Amygdala (tissue), 56 donors: ENCODE measurements around the gene IMMP2L.
"Not testable (repeated sequence)": the region's sequence is repeated elsewhere in the genome, so short reads cannot be mapped to it uniquely, and the experiment has no call there.

Experiments
- DNase-seq, 56 donors: peaks; one replicate each; lab custom pipeline; 2025; lab: John Stamatoyannopoulos, UW

The IMMP2L gene

GRCh38 chr7:111473449-111474198 is 88.7 kb downstream of the IMMP2L start:
- DNase-seq: no peak

DNA sequence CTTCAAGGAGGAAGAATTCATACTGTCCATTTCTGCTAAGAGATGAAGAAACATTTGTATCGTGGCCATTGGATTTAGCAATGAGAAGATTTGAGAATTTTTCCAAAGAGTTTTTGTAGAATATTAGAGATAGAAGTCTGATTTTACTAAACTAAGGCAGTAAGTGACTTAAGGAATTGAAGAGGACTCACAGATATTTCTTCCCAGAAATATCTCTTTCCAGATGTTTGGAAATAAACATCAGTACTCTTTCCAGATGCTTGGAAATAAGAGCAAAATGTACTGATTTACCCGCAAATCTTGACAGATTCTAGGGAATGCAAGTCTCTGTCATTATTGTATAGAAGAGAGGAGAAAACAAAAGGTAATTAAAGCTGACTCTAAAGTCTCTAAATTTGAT is 91.3 kb downstream of the IMMP2L start:
- no peak for DNase-seq

DNA sequence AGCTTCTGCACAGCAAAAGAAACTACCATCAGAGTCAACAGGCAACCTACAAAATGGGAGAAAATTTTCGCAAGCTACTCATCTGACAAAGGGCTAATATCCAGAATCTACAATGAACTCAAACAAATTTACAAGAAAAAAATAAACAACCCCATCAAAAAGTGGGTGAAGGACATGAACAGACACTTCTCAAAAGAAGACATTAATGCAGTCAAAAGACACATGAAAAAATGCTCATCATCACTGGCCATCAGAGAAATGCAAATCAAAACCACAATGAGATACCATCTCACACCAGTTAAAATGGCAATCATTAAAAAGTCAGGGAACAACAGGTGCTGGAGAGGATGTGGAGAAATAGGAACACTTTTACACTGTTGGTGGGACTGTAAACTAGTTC is 92.4 kb downstream of the IMMP2L start:
- not testable (repeated sequence) for DNase-seq

GRCh38 chr7:111465774-111466173 is 96.5 kb downstream of the IMMP2L start:
- DNase-seq: not testable (repeated sequence)

DNA sequence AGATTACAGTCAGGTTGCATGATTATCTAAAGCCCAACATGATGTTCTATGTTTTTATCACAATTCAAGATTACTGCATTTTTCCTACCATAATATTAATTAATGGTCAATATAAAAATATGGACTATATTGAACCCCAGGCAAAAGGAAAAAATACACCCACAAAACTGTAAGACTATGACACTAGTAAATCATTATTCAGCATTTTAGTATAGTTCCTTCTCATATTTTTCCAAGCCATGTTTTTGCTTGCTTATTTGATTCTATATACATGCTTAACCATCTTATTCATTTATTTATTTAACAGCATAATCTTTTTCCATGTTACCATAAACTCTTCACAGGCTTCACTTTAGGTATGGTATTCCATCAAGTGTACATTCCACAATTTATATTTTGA is 101.6 kb downstream of the IMMP2L start:
- DNase-seq: no peak

- DNase-seq: no peak
Observed at GRCh38 chr7:111459757-111460280, 102.5 kb downstream of the IMMP2L start.

DNA sequence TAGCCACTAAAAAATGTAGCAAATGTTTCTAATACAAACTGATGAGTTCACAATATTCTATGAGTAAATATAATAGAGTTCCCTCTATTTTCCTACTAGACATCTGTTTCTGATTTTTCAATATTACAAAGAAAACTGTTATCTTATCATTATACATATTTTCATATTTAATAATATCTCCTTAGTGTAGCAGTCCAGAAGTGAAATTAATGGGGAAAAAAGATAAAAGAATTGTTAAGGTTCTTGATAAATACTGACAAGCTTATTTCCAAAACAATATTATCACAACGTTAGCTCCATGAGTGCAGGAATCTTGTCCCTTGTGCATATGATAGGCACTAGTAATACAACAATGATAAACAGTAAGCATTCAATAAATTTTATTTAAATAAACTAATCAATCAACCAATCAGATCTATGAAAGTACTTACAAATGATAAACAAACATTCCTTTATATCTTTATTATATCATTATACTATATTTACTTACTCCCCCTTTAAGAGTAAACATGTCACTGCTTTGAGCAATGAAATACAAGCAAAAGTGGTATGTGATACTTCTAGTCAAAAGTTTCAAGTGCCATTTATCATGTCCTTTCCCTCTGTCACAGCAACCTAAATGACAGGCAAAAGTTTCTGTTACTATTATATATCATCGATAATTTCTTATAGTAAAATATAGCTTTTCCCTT is 103.1 kb downstream of the IMMP2L start:
- DNase-seq: no peak

DNA sequence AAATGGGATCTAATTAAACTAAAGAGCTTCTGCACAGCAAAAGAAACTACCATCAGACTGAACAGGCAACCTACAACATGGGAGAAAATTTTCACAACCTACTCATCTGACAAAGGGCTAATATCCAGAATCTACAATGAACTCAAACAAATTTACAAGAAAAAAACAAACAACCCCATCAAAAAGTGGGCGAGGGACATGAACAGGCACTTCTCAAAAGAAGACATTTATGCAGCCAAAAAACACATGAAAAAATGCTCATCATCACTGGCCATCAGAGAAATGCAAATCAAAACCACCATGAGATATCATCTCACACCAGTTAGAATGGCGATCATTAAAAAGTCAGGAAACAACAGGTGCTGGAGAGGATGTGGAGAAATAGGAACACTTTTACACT is 111.6 kb downstream of the IMMP2L start:
- DNase-seq: not testable (repeated sequence)

GRCh38 chr7:111447502-111447901 is 114.8 kb downstream of the IMMP2L start:
- DNase-seq: not testable (repeated sequence)

GRCh38 chr7:111439977-111440376 is 122.3 kb downstream of the IMMP2L start:
- DNase-seq: no peak

DNA sequence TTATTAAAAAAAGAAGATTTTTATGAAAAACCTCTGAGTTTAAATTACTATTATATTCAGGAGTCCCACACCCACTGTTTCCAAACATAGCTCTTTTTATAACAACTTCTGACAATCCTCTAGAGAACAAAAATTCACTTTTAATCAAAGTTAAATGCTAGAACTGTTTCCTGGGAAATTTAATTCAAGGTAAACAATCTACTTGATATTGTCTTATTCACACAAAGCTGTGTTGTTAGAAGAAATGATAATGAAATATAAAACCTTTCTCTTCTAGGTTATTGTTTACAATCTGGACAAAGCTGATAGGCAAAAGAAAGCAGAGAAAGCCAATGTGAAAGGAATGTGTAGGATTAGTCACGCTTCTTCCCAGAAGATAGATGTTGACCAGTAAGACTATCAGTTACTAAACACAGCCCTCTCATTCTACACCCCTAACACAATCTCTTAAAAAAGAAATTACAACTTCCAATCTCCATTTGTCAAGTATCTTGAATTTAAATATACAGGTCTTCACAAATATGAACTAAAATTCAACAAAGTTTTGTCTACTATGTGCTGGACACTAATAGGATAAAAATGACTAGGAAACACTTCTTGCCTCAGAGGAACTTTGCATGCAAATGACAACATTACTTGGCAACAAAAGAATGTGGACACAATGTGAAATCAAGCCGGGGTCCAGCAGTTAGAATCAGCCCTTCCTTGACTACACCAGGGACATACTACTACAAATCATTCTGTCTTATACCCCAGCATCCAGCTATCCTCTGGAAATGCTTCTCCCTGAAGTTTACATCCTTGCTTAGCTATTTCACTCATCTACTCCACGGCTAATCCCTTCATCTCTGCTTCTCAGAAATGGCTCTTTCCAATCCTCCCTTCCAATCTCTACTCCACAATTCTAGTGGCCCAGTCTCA is 123.7 kb downstream of the IMMP2L start:
- no peak for DNase-seq

DNA sequence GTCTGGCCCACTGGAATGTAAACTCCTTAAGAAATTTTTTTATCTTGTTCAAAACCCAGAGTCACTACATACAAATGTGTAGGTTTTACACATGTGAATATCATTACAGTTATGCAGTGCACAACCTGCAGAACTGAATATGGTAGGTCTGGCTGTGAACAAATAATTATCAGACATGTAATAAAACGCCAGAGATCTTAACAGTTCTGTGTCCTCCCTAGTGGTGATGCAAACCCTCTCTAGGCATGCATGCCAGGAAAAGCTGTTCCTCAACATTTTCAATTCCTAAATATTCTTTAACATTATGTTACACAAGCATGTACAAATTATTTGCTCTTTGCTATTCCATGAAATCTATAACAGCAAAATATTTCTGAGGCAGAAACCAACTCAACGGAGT is 124.6 kb downstream of the IMMP2L start:
- DNase-seq: no peak

GRCh38 chr7:111436608-111437007 is 125.7 kb downstream of the IMMP2L start:
- no peak for DNase-seq

DNA sequence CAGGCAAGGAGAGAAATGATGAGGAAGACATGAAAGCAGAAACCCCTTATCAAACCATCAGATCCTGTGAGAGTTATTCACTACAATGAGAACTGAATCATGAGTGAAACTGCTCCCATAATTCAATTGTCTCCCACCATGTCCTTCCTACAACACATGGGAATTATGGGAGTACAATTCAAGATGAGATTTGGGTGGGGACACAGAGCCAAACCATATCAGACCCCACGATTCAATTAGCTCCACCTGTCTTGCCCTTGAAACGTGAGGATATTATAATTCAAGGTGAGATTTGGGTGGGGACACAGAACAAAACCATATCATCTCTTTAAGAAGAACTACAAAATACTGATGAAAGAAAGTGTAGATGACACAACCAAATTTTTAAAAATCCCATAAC is 128.9 kb downstream of the IMMP2L start:
- no peak for DNase-seq

DNA sequence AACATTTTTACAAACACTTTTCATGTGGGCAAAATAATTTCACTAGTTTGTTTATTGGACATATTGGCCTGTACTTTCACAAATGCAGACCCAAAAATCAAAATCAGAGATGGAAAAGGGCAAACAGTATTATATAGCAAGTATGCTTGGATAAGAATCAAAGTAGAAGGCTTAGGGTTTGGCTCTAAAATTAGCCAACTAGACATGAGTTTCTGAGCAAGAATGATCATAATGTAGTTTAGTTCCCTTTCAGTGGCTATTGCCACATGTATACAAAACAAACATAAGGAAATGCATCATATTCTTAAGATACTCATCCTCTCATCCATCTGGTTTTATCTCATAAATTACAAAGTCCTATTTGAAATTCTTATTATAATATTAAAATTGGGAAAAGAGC is 132.5 kb downstream of the IMMP2L start:
- no peak for DNase-seq

DNA sequence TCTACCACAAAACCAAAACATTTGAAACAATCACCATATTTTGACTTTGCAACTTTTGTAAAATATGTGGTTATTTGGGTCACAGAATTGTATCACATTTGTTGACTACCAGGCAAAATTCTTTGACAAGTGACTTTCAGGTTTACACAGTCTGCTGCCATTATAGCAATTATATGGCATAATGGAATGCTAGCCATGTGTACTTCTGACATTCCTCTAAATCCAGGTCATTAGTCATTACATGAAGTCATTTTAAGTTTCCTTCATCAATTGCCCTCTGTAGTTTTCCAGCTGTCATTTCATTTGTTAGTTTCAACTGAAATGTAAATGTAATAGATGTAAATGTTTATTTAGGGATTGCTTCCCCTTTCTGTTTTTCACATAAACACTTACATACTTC is 137.5 kb downstream of the IMMP2L start:
- no peak for DNase-seq

GRCh38 chr7:111414374-111414773 is 147.9 kb downstream of the IMMP2L start:
- DNase-seq: no peak

GRCh38 chr7:111413739-111414138 is 148.6 kb downstream of the IMMP2L start:
- DNase-seq: peak in 1 of 56 donors; percentile 5

GRCh38 chr7:111410899-111411298 is 151.4 kb downstream of the IMMP2L start:
- no peak for DNase-seq

GRCh38 chr7:111409714-111410422 is 152.4 kb downstream of the IMMP2L start:
- DNase-seq: no peak
